ENCODE results near the gene JDP2. TPM values are rescaled to one million over a fixed set of nuclear protein-coding genes. Genes with fewer than 3 reads are reported as not detected.

Gene JDP2
- total and polyA plus RNA-seq, 2 donors (not counting 1 experiment from before 2014, with no cell fraction given), result 7.9 to 17.9 TPM

GRCh38 chr14:75461755-75462349 is 34.0 kb downstream of the JDP2 start:
- DNase-seq, result no peak
- no peak overlapping the region for H3K4me3 Mint-ChIP-seq
- H3K27me3 Mint-ChIP-seq, result no peaks in the 10 kb centered on the region
- ChIA-PET CTCF (interaction anchor here (1.3 to 3.0 kb wide), 3 partner anchors 14 to 27 kb away, joined by 3 to 9 read pairs (median 6); no protein-coding TSS in a partner anchor), POLR2A (no interaction called here)
- H3K36me3 ChIP-seq (replicated peaks in 1 of 2; ENCODE audit: control extremely low read depth in 1 of 2, control insufficient read depth in 1 of 2, extremely low read depth in 1 of 2, insufficient read depth in 2 of 2, low read length in 1 of 2), result peaks cover 0 to 26% of the 10 kb centered on the region in 2 experiments
- no peak overlapping the region for H3K27ac Mint-ChIP-seq
- H3K27me3 ChIP-seq (replicated peaks in 1 of 4; ENCODE audit: control extremely low read depth in 1 of 4, control insufficient read depth in 3 of 4, insufficient read depth in 4 of 4, low read length in 3 of 4), result no peaks in the 10 kb centered on the region
- H3K9me3 ChIP-seq (ENCODE audit: control extremely low read depth in 1 of 3, control insufficient read depth in 2 of 3, insufficient read depth in 1 of 3, low read length in 2 of 3), result no peaks in the 10 kb centered on the region
- H3K4me1 ChIP-seq (ENCODE audit: control insufficient read depth in 2 of 2, insufficient read depth in 2 of 2, low read length in 2 of 2), result peaks cover 6 to 11% of the 10 kb centered on the region in 2 donors
- H3K4me2 ChIP-seq (replicated peaks; ENCODE audit: low read depth, low read length, poor library complexity, severe bottlenecking), result no peak overlapping the region
- no peak overlapping the region for H3K27ac ChIP-seq (ENCODE audit: low read length in 2 of 2)
- H3K9me3 Mint-ChIP-seq (ENCODE audit: insufficient read depth), result no peaks in the 10 kb centered on the region
- H3K4me1 Mint-ChIP-seq, result peaks cover 15% of the 10 kb centered on the region
- no peak overlapping the region for H2AFZ ChIP-seq (ENCODE audit: insufficient read depth, low read depth, low read length, poor library complexity, severe bottlenecking)
- H3K79me2 ChIP-seq (ENCODE audit: control insufficient read depth, insufficient read depth, low read length), result no peaks in the 10 kb centered on the region
- ATAC-seq (ENCODE audit: low read depth), result no peak
- H3K9ac ChIP-seq (ENCODE audit: low read length), result no peak overlapping the region
- no peak overlapping the region for H3K4me3 ChIP-seq (ENCODE audit: control extremely low read depth in 1 of 5, extremely low read depth in 1 of 5, insufficient read depth in 1 of 5, low read depth in 2 of 5, low read length in 4 of 5)
- 90% methylated on average over 1 of the region's 2 CpGs for WGBS (ENCODE audit: insufficient coverage)
- no peaks in the 10 kb centered on the region for H4K20me1 ChIP-seq (ENCODE audit: control insufficient read depth, insufficient read depth, low read length, poor library complexity, severe bottlenecking)
- TF ChIP-seq CTCF (IDR thresholded peaks at IDR 0.05), result no peak
- TF ChIP-seq EZH2 (IDR thresholded peaks at IDR 0.05; ENCODE audit: borderline replicate concordance, insufficient read depth, low read depth, low read length, poor library complexity, severe bottlenecking), result no peak
- intact Hi-C loops (cut with micrococcal nuclease), result no loop called here

- no peaks in the 10 kb centered on the region for H4K20me1 ChIP-seq (ENCODE audit: control insufficient read depth, insufficient read depth, low read length, poor library complexity, severe bottlenecking)
- CTCF ChIA-PET, result no interaction called here
- peaks cover 0 to 36% of the 10 kb centered on the region in 2 experiments for H3K36me3 ChIP-seq (replicated peaks in 1 of 2; ENCODE audit: control extremely low read depth in 1 of 2, control insufficient read depth in 1 of 2, extremely low read depth in 1 of 2, insufficient read depth in 2 of 2, low read length in 1 of 2)
- no peak overlapping the region for H2AFZ ChIP-seq (ENCODE audit: insufficient read depth, low read depth, low read length, poor library complexity, severe bottlenecking)
- no peak overlapping the region for H3K9ac ChIP-seq (ENCODE audit: low read length)
- no peaks in the 10 kb centered on the region for H3K79me2 ChIP-seq (ENCODE audit: control insufficient read depth, insufficient read depth, low read length)
- H3K9me3 Mint-ChIP-seq (ENCODE audit: insufficient read depth), result no peaks in the 10 kb centered on the region
- H3K9me3 ChIP-seq (ENCODE audit: control extremely low read depth in 1 of 3, control insufficient read depth in 2 of 3, insufficient read depth in 1 of 3, low read length in 2 of 3), result no peaks in the 10 kb centered on the region
- H3K4me3 Mint-ChIP-seq, result no peak overlapping the region
- no peak overlapping the region for H3K27ac ChIP-seq (ENCODE audit: low read length in 2 of 2)
- DNase-seq (no peak), ATAC-seq (ENCODE audit: low read depth) (no peak)
- POLR2A ChIA-PET, result no interaction called here
- intact Hi-C loops (cut with micrococcal nuclease), result no loop called here
- peak overlapping the region; percentile 68 for H3K27ac Mint-ChIP-seq
- peaks cover 21% of the 10 kb centered on the region for H3K4me1 Mint-ChIP-seq
- no peak overlapping the region for H3K4me3 ChIP-seq (ENCODE audit: control extremely low read depth in 1 of 5, extremely low read depth in 1 of 5, insufficient read depth in 1 of 5, low read depth in 2 of 5, low read length in 4 of 5)
- 100% methylated on average over 6 of the region's 6 CpGs for WGBS (ENCODE audit: insufficient coverage)
- H3K27me3 ChIP-seq (replicated peaks in 1 of 4; ENCODE audit: control extremely low read depth in 1 of 4, control insufficient read depth in 3 of 4, insufficient read depth in 4 of 4, low read length in 3 of 4), result no peaks in the 10 kb centered on the region
- H3K4me1 ChIP-seq (ENCODE audit: control insufficient read depth in 2 of 2, insufficient read depth in 2 of 2, low read length in 2 of 2), result peaks cover 0 to 7% of the 10 kb centered on the region in 2 donors
- no peak for TF ChIP-seq EZH2 (IDR thresholded peaks at IDR 0.05; ENCODE audit: borderline replicate concordance, insufficient read depth, low read depth, low read length, poor library complexity, severe bottlenecking)
- no peak overlapping the region for H3K4me2 ChIP-seq (replicated peaks; ENCODE audit: low read depth, low read length, poor library complexity, severe bottlenecking)
- no peaks in the 10 kb centered on the region for H3K27me3 Mint-ChIP-seq
Measured at GRCh38 chr14:75464626-75465025, 36.8 kb downstream of the JDP2 start.

Measured in B cell (primary cell).